ENCODE data around the gene ACSL3. TPM values are rescaled to one million over a fixed set of nuclear protein-coding genes. Genes with fewer than 3 reads are reported as not detected.

ACSL3 gene
- total RNA-seq, 8 experiments from 2014 or later: 55.0 to 253 (median 94.8) TPM

DNA sequence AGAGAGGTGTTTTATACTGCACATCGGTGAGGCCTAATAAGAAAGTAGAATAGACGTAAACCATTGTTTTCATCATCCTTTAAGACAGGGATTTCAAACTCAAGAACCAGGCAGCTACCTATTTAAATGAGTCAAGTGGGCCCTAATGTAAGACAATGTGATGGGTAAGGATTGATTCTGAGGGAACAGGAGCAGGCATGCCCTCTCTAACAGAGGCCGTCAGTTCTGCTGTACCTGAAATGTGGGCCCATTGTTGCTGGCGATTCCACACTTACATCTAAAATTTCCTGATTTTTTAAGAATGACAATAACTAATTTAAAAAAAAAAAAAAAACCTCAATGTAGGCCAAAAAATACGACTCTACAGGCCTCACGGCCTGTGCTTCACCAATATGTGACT, 67.5 kb downstream of the ACSL3 start:
- ATAC-seq (replicated peaks in 6 of 8): no peak
- Histone ChIP-seq H3K27ac (no peak overlapping the region), H3K4me3 (no peak overlapping the region), H3K4me1 (replicated peaks in 1 of 2) (no peaks in the 10 kb centered on the region)
- in situ Hi-C loops (cut with MboI; ENCODE audit: low pct_unique_long_range_greater_than_20kb in 2 of 9, low sequenced_read_pairs in 9 of 9, unreplicated experiment in 9 of 9): no loop called here
- WGBS, 10 experiments: 96 to 100% (median 99%) methylated on average over 1 to 6 of the region's 6 CpGs

DNA sequence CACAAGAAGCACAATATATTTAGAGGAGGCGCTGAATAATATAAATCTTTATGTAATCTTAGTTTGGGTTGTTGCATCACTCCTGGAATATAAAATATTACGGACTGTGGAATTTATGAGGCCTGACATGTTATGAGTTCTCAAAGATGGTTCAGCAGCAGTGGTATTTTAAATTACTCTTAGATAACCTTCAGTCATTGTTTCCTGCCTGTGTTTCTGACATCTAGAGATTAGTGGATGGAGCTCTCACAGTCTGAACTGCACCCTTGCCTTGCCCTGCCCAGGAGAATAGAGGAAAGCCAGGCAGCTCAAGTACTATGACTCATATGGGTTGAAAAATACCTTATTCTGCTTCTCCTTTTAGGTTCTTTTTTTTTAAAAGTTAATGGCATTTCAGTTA, 70.0 kb downstream of the ACSL3 start:
- in situ Hi-C loops (cut with MboI; ENCODE audit: low pct_unique_long_range_greater_than_20kb in 2 of 9, low sequenced_read_pairs in 9 of 9, unreplicated experiment in 9 of 9): loop anchor here in 1 of 9 experiments (10.0 kb wide), 1 partner anchor 246 kb away; no protein-coding TSS in a partner anchor
- peak in 1 of 8 experiments; percentile 38 for ATAC-seq (replicated peaks in 6 of 8)
- 82 to 100% (median 90%) methylated on average over 1 to 2 of the region's 2 CpGs for WGBS, 10 experiments
- Histone ChIP-seq H3K27ac (no peak overlapping the region), H3K4me1 (replicated peaks in 1 of 2) (no peaks in the 10 kb centered on the region), H3K4me3 (no peak overlapping the region)

DNA sequence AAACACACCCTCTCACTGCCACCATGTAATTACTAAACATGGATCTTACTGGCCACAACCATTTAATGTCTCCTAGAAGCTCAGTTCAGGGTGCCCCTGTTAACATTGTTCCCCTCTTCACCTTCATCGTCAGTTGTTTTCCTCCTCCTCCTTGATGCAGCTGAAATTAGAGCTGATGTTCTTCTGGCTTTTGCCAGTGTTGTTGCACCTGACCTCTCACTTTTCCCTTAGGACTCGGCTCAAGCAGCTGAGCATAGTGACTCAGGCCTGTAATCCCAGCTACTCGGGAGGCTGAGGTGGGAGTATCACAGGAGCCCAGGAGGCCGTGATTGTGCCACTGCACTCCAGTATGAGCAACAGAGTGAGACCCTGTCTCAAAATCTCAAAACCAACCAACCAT, 70.8 kb downstream of the ACSL3 start:
- Histone ChIP-seq H3K27ac (no peak overlapping the region), H3K4me1 (replicated peaks in 1 of 2) (no peaks in the 10 kb centered on the region), H3K4me3 (no peak overlapping the region)
- ATAC-seq (replicated peaks in 6 of 8): no peak
- in situ Hi-C loops (cut with MboI; ENCODE audit: low pct_unique_long_range_greater_than_20kb in 2 of 9, low sequenced_read_pairs in 9 of 9, unreplicated experiment in 9 of 9): loop anchor here in 1 of 9 experiments (10.0 kb wide), 1 partner anchor 247 kb away; no protein-coding TSS in a partner anchor
- 82 to 100% (median 98%) methylated on average over 1 to 3 of the region's 4 CpGs; no CpG with 5 or more reads in 4 of the 10 experiments for WGBS, 10 experiments

DNA sequence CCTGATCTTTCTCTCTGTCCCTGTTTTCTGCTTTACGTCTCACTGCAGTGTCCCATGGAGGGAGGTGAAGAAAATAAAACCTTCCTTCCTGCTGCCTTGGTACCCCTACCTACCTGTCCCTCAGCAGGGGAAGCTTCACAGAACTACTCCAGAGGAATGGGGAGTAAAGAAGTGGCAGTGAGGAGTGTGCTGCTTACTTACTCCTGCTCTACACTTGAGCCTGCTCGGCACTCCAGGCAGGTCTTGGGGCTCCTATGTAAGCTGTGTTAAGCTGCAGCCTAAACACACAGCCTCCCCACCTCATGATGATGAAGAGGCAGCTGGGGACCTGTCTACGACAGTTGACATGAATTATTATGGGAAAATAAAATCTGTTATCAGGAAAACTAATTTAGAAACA, 72.6 kb downstream of the ACSL3 start:
- Histone ChIP-seq H3K4me3 (no peak overlapping the region), H3K27ac (no peak overlapping the region), H3K4me1 (replicated peaks in 1 of 2) (no peaks in the 10 kb centered on the region)
- WGBS, 10 experiments: 78 to 100% (median 100%) methylated on average over 1 to 3 of the region's 3 CpGs; no CpG with 5 or more reads in 2 of the 10 experiments
- ATAC-seq (replicated peaks in 6 of 8): no peak
- in situ Hi-C loops (cut with MboI; ENCODE audit: low pct_unique_long_range_greater_than_20kb in 2 of 9, low sequenced_read_pairs in 9 of 9, unreplicated experiment in 9 of 9): loop anchor here in 1 of 9 experiments (10.0 kb wide), 1 partner anchor 249 kb away; no protein-coding TSS in a partner anchor

GRCh38 chr2:222935688-222936298, 75.0 kb downstream of the ACSL3 start:
- no peak overlapping the region for H3K27ac ChIP-seq
- no peak overlapping the region for H3K4me3 ChIP-seq
- no peaks in the 10 kb centered on the region for H3K4me1 ChIP-seq (replicated peaks in 1 of 2)
- no peak for ATAC-seq (replicated peaks in 6 of 8)
- WGBS, 10 experiments: 74 to 100% (median 90%) methylated on average over 2 to 4 of the region's 4 CpGs
- in situ Hi-C loops (cut with MboI; ENCODE audit: low pct_unique_long_range_greater_than_20kb in 2 of 9, low sequenced_read_pairs in 9 of 9, unreplicated experiment in 9 of 9): loop anchor here in 1 of 9 experiments (10.0 kb wide), 1 partner anchor 251 kb away; no protein-coding TSS in a partner anchor

GRCh38 chr2:222936705-222937104, 75.9 kb downstream of the ACSL3 start:
- no peak for ATAC-seq (replicated peaks in 6 of 8)
- 92 to 100% (median 98%) methylated on average over 2 to 7 of the region's 7 CpGs; no CpG with 5 or more reads in 2 of the 10 experiments for WGBS, 10 experiments
- in situ Hi-C loops (cut with MboI; ENCODE audit: low pct_unique_long_range_greater_than_20kb in 2 of 9, low sequenced_read_pairs in 9 of 9, unreplicated experiment in 9 of 9): loop anchor here in 1 of 9 experiments (10.0 kb wide), 1 partner anchor 252 kb away; no protein-coding TSS in a partner anchor

GRCh38 chr2:222938327-222938726, 77.5 kb downstream of the ACSL3 start:
- Histone ChIP-seq H3K4me3 (no peak overlapping the region), H3K4me1 (replicated peaks in 1 of 2) (no peaks in the 10 kb centered on the region), H3K27ac (no peak overlapping the region)
- in situ Hi-C loops (cut with MboI; ENCODE audit: low pct_unique_long_range_greater_than_20kb in 2 of 9, low sequenced_read_pairs in 9 of 9, unreplicated experiment in 9 of 9): loop anchor here in 1 of 9 experiments (10.0 kb wide), 1 partner anchor 254 kb away; no protein-coding TSS in a partner anchor
- 62 to 100% (median 95%) methylated on average over 1 to 2 of the region's 2 CpGs for WGBS, 10 experiments
- ATAC-seq (replicated peaks in 6 of 8): no peak

More at GRCh38 chr2:222936705-222937104, 75.9 kb downstream of the ACSL3 start:
- no peaks in the 10 kb centered on the region for H3K4me1 ChIP-seq (replicated peaks in 1 of 2)
- no peak overlapping the region for H3K27ac ChIP-seq
- no peak overlapping the region for H3K4me3 ChIP-seq

- H3K27ac ChIP-seq: no peak overlapping the region
- in situ Hi-C loops (cut with MboI; ENCODE audit: low pct_unique_long_range_greater_than_20kb in 2 of 9, low sequenced_read_pairs in 9 of 9, unreplicated experiment in 9 of 9): loop anchor here in 1 of 9 experiments (10.0 kb wide), 1 partner anchor 255 kb away; no protein-coding TSS in a partner anchor
- 43 to 92% (median 69%) methylated on average over 1 to 6 of the region's 6 CpGs; no CpG with 5 or more reads in 1 of the 10 experiments for WGBS, 10 experiments
- no peaks in the 10 kb centered on the region for H3K4me1 ChIP-seq (replicated peaks in 1 of 2)
- ATAC-seq (replicated peaks in 6 of 8): peak in 5 of 8 experiments; percentile 24 to 86 (median 80)
- H3K4me3 ChIP-seq: no peak overlapping the region
Measured at GRCh38 chr2:222939208-222939856, 78.5 kb downstream of the ACSL3 start.

- 88 to 100% (median 100%) methylated on average over 2 of the region's 2 CpGs; no CpG with 5 or more reads in 2 of the 10 experiments for WGBS, 10 experiments
- H3K27ac ChIP-seq: no peak overlapping the region
- H3K4me3 ChIP-seq: no peak overlapping the region
- in situ Hi-C loops (cut with MboI; ENCODE audit: low pct_unique_long_range_greater_than_20kb in 2 of 9, low sequenced_read_pairs in 9 of 9, unreplicated experiment in 9 of 9): loop anchor here in 2 of 9 experiments (10.0 kb wide), 2 partner anchors 245 to 255 kb away; no protein-coding TSS in a partner anchor
- H3K4me1 ChIP-seq (replicated peaks in 1 of 2): no peaks in the 10 kb centered on the region
- ATAC-seq (replicated peaks in 6 of 8): no peak
Measured at GRCh38 chr2:222939979-222940378, 79.1 kb downstream of the ACSL3 start.

GRCh38 chr2:222941510-222942032, 80.7 kb downstream of the ACSL3 start:
- WGBS, 10 experiments: 64 to 100% (median 94%) methylated on average over 3 to 7 of the region's 7 CpGs
- Histone ChIP-seq H3K4me3 (no peak overlapping the region), H3K4me1 (replicated peaks in 1 of 2) (no peaks in the 10 kb centered on the region), H3K27ac (no peak overlapping the region)
- ATAC-seq (replicated peaks in 6 of 8): no peak
- in situ Hi-C loops (cut with MboI; ENCODE audit: low pct_unique_long_range_greater_than_20kb in 2 of 9, low sequenced_read_pairs in 9 of 9, unreplicated experiment in 9 of 9): loop anchor here in 1 of 9 experiments (10.0 kb wide), 1 partner anchor 247 kb away; no protein-coding TSS in a partner anchor

- no peak overlapping the region for H3K27ac ChIP-seq
- in situ Hi-C loops (cut with MboI; ENCODE audit: low pct_unique_long_range_greater_than_20kb in 2 of 9, low sequenced_read_pairs in 9 of 9, unreplicated experiment in 9 of 9): loop anchor here in 1 of 9 experiments (10.0 kb wide), 1 partner anchor 248 kb away; no protein-coding TSS in a partner anchor
- ATAC-seq (replicated peaks in 6 of 8): no peak
- H3K4me1 ChIP-seq (replicated peaks in 1 of 2): no peaks in the 10 kb centered on the region
- 79 to 100% (median 91%) methylated on average over 3 of the region's 3 CpGs; no CpG with 5 or more reads in 2 of the 10 experiments for WGBS, 10 experiments
- no peak overlapping the region for H3K4me3 ChIP-seq
Measured at GRCh38 chr2:222942561-222942960, 81.7 kb downstream of the ACSL3 start.

DNA sequence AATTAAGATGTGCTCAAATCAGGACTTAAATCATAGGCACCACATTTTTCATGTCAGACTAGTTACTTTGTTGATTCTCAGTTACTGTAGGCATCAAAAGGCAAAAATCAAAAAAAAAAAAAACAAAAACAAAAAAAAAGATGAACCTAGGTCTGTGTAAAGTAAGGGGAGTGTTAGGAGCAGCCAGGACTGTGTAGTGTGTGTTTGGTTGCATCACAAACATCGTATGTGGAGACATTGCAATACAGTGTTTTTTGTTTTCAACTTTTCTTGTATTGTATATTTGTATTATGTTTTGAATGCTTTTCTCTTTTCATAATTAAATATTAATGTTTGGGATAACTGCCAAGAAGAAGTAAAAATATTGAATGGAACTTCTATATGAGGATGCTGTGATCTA, 82.1 kb downstream of the ACSL3 start:
- in situ Hi-C loops (cut with MboI; ENCODE audit: low pct_unique_long_range_greater_than_20kb in 2 of 9, low sequenced_read_pairs in 9 of 9, unreplicated experiment in 9 of 9): loop anchor here in 1 of 9 experiments (10.0 kb wide), 1 partner anchor 248 kb away; no protein-coding TSS in a partner anchor
- WGBS, 10 experiments: 50 to 100% (median 100%) methylated on average over 1 of the region's 1 CpG; no CpG with 5 or more reads in 1 of the 10 experiments
- H3K4me3 ChIP-seq: no peak overlapping the region
- no peak overlapping the region for H3K27ac ChIP-seq
- H3K4me1 ChIP-seq (replicated peaks in 1 of 2): no peaks in the 10 kb centered on the region
- no peak for ATAC-seq (replicated peaks in 6 of 8)

DNA sequence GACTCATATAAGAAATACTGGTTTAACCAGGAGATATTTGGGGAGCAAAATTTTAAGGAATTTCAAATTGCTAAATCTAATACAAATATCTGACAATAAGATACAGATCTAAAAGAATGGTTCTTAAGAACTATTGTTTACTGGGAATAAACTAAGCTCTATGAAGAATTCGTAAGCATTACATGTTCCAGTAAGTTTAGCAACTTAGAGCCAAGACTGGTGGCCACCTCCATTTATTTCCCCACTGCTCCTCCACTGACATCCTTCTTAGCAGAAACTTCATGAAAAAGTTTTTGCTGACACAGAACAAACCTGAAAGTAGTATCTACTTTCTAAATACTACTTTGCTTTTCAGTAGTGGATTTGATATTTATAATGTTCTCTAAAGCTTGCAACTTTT, 83.0 kb downstream of the ACSL3 start:
- H3K27ac ChIP-seq: no peak overlapping the region
- 63 to 100% (median 100%) methylated on average over 1 of the region's 1 CpG; no CpG with 5 or more reads in 3 of the 10 experiments for WGBS, 10 experiments

More for the DNA sequence above, 83.0 kb downstream of the ACSL3 start:
- H3K4me3 ChIP-seq: no peak overlapping the region
- in situ Hi-C loops (cut with MboI; ENCODE audit: low pct_unique_long_range_greater_than_20kb in 2 of 9, low sequenced_read_pairs in 9 of 9, unreplicated experiment in 9 of 9): loop anchor here in 1 of 9 experiments (10.0 kb wide), 1 partner anchor 249 kb away; no protein-coding TSS in a partner anchor
- ATAC-seq (replicated peaks in 6 of 8): no peak
- no peaks in the 10 kb centered on the region for H3K4me1 ChIP-seq (replicated peaks in 1 of 2)
